ENCODE data around the gene MCM3.

MCM3 gene

DNA sequence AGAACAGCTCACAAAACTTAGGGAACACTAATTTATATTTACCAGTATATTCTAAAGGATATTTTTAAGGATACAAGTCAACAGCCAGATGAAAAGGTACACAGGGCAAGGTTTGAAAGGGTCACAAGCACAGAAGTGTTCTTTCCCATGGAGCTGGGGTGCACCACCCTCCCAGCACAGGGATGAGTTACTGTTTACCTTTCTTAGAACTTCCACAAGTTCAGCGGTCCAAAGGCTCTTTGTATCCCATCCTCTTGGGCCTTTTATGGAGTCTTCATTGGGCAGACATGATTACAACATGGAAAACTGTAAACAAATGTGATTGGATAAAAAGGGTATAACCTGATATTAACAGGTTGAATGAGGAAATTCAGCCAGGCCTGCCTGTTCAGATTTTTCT is 39.1 kb downstream of the MCM3 start:
- no peak for DNase-seq

DNA sequence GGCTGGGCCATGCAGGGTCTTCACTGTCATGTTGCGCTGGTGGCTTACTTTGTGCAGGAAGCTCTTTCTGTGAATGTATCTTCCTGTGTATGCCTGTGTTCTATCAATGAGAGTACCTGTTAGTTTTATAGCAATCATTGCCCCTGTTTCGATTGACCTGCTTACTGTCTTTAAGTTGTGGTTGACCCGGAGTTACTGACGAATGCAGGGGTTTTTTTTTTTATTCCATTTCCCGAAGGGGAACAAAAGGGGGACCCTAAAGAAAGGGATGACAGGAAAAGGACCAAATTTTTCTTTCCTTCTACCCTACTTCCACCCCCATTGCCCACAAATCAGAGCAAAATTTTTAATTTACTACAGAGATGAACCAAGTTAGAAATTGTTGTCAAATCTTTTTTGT is 40.1 kb downstream of the MCM3 start, which contains the start of gene IL17F:
Gene IL17F, minus strand, starts transcription at position 101 of the 400 bp plus-strand sequence. Its CDS starts 71 bp downstream, at position 30.
- no peak for DNase-seq

DNA sequence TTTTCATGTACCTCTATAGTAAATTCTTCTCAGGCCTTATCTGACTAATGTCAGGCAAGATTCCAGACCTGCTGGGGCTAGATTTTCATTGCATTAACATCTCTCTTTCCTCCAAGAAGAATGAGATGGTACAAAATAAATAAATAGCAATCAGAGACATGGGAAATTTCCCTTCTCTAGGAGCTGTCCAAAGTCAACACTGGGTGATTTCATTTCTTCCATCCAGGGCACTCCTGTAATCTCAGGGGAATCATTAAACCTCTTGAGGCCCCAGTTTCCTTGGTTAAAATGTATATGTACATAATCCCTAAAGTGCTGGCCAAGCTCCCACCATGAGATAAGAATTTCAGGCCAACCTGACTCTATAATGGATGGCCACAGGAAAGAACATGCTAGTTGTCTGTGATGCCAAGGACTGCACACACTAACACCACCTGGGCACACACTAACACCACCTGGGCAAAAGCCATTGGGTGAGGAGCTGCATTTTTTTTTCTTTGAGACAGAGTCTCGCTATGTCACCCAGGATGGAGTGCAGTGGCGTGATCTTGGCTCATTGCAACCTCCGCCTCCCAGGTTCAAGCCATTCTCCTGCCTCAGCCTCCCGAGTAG is 41.2 kb downstream of the MCM3 start:
- no peak for DNase-seq

DNA sequence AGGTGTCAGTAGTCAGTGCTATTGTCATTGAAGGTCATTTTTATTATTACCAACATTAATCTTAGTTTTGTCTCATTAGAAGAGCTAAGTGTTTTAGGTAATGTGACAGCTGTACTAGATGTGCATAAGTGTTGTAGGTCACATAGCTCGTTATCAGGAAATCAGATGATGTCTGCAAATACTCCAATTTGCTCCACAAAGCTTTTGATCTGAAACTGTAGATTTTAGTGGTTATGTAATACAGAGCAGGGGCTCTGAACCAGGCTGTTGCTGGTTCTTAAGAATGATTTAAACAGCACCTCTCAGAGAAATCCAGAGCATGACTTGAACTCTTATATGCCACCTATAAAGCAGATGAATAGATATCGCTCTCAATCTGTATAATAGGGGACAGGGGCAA is 42.7 kb downstream of the MCM3 start:
- no peak for DNase-seq

DNA sequence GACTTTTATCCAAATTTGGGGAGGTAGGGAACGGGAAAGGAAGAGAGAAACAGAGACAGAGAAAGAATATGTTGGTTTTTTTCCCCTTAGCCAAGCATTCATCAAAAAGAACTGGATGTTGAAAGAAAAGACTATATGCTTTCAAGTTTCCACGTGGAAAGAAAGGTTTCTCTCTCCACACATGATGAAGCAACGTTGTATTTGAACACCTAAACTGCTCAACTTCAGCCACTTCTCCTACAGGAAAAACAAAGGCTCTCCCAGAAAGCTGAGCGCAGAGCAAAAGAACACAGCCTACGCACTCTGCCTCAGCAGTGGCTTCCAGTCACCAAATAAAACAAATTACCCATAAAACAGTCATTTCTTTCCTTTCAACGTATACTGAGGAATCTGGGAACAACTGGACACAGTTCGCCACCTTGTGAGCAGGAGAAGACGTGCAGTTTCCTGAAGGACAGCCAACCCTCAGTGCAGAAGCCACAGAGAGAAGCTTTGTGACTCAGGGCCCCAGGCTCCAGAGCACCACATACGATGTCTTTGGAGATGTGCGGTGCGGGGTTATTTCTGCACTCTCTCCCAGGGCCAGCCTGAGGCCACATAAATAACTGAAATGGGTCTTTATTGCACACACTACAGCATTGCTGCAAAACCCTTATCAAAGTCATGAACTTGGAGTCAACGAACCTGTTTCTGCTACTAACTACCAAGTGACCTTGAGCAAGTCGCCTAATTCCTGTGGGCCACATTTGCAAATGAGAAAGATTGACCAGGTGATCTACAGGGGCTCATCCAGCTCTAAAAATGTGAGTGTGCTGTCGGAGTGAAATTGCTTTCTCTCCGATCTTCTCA is 50.3 kb downstream of the MCM3 start:
- peak; percentile 56 for DNase-seq

DNA sequence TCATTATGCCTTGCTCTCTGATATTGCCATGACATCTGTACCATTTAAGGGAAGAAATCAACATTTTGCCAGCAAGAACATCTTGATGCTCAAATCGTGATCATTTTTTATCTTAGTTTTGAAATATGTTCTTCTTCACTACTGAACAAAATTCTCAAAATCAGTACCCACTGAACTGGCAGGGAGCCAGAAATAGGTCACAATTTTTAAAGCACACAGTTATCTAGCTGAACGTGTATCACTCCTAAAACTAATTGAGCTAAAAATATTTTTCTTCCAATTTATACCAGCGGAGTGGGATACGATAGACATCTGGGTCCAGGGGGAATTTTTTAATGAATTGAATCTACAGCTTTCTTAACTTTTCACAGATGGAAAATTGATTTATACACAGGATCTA is 51.5 kb downstream of the MCM3 start:
- DNase-seq, result no peak

DNA sequence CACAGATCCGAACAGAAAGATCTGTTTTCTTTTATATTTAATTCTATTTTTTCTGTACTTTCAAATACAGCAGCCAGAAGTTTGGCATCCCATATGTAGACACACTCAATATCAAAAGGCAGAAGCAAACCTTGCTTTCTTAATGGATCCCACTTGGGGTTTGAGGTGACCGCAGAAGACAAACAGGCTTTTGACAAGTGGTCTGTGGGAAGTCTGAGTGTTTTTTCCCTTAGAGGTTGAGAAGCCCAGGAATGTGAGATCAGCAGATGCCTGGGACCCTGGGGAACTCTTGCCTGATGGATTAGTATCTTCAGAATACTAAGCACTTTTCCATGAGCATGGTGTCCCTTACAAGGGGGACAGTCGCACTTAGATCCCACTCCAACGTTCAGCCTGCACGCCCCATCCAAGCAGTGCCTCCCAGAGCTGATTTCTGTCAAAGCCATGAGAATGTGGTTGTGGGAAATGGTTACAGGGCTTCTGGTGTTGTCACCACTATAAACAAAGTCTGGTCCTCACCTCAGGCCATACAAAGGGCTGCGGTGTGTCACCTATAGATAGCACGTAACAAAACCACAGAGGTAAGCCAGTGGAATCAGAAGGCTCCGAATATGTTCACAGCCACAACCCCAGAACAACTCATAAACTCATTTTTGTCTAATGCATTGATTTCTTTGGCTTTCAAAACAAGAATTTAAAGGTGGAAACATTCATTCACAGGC is 53.0 kb downstream of the MCM3 start:
- DNase-seq, result no peak

DNA sequence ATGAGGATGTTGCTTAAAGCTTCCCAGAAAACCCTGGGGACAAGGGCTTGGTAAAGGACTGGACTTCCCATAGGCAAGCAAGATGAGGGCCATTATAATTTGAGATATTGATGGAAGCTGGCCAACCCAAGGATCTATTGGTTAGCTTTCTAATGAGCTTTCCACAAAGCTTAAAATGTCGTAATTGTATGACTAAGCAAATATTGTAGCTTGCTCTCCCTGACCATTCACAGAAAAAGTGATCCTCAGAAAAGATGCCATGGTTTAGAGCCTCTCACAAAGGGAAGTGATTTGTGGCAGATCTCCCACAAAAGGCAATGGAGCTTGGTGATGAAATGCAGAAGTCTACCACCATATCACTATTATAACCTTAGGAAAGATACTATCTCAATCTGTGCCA is 53.9 kb downstream of the MCM3 start:
- no peak for DNase-seq

DNA sequence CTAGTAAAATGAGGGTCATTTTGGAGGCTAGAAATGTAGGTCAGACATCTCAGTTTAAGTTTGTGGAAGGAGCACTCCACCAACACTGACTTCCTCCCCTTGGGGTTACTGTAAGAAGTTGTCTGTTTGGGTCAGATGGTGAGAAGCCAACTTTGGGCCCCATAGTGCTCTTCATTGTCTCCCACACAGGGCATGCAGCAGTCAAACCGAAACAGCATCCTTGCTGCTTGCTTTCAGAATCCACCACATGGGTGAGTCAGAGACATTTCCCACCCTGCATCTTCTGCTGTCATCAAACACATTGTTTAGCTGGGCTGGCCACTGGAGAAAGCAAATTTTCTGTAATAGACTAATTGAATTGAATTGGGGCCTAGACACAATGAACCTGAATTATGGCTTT is 57.0 kb downstream of the MCM3 start:
- DNase-seq, result no peak

DNA sequence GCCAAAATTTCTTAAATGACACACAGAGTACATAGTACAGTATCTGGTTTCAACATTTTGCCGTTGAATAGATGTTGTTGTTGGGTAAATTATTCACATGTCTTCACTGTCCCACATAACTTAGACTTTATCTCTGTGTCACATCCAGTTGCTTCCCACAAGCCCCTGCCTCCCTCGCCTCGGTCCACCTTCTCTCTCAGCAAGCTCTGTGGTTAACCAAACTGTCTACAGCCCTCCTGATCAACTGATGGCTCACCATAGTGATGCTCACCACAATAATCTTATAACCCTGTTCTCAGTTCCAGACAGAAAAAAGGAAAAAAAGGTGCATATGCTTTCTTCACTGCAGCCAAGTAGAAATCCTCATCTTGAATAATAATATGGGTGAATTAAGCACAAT is 63.2 kb downstream of the MCM3 start:
- DNase-seq, result no peak

DNA sequence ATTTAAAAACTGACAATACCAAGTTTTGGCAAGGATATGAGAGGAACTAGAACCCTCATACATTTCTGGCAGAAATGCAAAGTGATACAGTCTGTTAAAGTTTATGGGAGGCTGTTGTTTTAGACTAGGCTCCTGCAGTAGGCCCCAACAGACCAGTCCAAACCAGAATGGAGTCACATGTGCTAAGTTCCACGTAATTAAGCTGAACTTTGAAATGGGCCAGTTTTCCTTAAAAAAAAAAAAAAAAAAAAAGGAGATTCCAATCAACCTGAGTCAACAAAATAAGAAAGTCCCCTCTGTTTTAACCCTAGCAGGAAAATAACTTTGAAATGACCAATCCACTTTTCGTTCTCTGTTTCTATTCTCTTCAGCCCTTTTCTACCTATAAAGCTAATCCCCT is 66.8 kb downstream of the MCM3 start:
- no peak for DNase-seq

DNA sequence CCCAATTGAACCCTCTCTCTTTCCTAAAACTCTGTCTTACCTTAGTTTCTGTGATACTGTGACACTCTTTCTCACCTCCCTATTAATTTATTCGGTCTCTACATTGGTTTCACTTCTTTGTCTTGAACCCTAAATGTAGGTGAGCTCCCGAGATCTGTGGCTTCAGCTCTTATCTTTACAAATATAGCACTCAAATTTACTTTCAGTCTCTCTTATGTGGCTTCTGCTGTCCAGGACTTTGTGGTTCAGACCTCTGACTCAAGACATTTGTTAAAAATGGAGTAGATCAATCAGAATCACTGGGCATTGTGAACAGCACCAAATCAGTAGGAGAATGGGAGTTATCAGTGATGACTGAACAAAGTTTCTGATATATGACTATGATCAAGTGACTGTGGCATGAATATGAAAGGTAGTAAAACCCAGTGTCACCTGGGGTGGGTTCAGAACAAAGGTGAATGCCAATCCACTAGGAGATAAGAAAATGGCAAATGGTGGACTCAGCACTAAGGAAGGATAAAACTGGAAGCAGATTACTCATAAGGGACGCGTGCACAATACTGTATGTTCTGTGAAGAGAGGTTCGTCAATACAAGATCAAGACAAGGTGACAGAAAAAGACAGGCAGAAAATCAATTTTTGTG is 67.5 kb downstream of the MCM3 start:
- no peak for DNase-seq

DNA sequence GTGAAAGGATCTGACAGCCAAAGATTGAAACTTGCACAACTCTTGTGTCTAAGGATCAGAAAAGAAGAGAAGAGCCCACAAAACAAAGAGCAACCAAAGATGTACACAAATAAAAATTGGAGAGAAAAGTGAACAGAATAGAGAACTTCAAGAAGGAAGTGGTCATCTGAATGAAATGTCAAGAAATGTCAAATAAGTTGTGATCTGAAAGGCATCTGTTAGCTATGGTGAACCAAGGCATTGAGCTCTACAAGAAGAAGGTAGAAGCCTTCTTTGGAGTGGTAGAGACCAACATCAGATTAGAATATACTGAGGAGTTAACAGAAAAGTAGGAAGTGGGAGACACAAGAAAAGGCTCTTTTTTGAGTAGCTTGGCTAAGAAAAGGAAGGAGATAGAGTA is 68.8 kb downstream of the MCM3 start:
- no peak for DNase-seq

Measured in left hindlimb (tissue), 1 donor.